SU-DHL-6 (cell line): ENCODE measurements around the gene POLR2A.

Experiments used
- EZH2phosphoT487 ChIP-seq: fragments of 200-600 bp; sonication (generic), shearing (Covaris generic); conservative IDR thresholded peaks from 2 replicates; pipeline ENCODE4 v1.6.1; 2018; ENCODE audit warnings: mild to moderate bottlenecking, antibody characterized with exemption, low read length, moderate library complexity, mixed read lengths
- TF ChIP-seq, protein P1 (sequence below): fragments of 200-600 bp; sonication (generic); IDR thresholded peaks from one replicate; pipeline ENCODE4 v1.5.1; 2017; ENCODE audit warnings: antibody characterized with exemption, mild to moderate bottlenecking, low read length, moderate library complexity; ENCODE audit not compliant: insufficient read depth, poor library complexity, severe bottlenecking

DNA sequence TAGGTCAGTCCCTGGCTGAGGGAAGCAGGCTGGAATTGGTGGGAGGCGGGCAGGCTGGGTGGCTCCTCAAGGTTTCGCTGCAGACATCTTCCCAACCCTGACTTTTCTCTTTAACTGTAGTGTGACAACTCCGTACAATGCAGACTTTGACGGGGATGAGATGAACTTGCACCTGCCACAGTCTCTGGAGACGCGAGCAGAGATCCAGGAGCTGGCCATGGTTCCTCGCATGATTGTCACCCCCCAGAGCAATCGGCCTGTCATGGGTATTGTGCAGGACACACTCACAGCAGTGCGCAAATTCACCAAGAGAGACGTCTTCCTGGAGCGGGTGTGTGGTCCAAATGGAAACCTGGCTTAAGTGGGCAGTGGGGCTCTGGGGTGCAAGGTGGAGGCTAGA lies 15.0 kb downstream of the POLR2A start:
- TF ChIP-seq, protein P1, sequence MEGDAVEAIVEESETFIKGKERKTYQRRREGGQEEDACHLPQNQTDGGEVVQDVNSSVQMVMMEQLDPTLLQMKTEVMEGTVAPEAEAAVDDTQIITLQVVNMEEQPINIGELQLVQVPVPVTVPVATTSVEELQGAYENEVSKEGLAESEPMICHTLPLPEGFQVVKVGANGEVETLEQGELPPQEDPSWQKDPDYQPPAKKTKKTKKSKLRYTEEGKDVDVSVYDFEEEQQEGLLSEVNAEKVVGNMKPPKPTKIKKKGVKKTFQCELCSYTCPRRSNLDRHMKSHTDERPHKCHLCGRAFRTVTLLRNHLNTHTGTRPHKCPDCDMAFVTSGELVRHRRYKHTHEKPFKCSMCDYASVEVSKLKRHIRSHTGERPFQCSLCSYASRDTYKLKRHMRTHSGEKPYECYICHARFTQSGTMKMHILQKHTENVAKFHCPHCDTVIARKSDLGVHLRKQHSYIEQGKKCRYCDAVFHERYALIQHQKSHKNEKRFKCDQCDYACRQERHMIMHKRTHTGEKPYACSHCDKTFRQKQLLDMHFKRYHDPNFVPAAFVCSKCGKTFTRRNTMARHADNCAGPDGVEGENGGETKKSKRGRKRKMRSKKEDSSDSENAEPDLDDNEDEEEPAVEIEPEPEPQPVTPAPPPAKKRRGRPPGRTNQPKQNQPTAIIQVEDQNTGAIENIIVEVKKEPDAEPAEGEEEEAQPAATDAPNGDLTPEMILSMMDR = no peak
- no peak for TF ChIP-seq EZH2phosphoT487
